ENCODE measurements around the gene SYTL1.

SYTL1 gene

GRCh38 chr1:27318596-27318995 lies 23.2 kb upstream of the SYTL1 start:
- no peak for ATAC-seq

GRCh38 chr1:27321813-27322568 lies 19.8 kb upstream of the SYTL1 start, which contains the start of gene TMEM222:
TSS of gene TMEM222 (plus strand) at chr1:27322163. CDS start at chr1:27322198, 35 bp downstream.
- peak; percentile 97 to 98 for ATAC-seq

GRCh38 chr1:27322569-27323240 lies 19.1 kb upstream of the SYTL1 start:
- ATAC-seq = no peak

- no peak for ATAC-seq
These were observed 16.5 kb upstream of the SYTL1 start for GRCh38 chr1:27325286-27325685.

- no peak for ATAC-seq
These were observed 13.9 kb upstream of the SYTL1 start for GRCh38 chr1:27327964-27328363.

- ATAC-seq = no peak
These were observed 11.0 kb upstream of the SYTL1 start for GRCh38 chr1:27330786-27331185.

- ATAC-seq = no peak
These were observed 10.4 kb upstream of the SYTL1 start for GRCh38 chr1:27331426-27331825.

- ATAC-seq = no peak
These were observed 9.9 kb upstream of the SYTL1 start for GRCh38 chr1:27331922-27332321.

GRCh38 chr1:27332536-27333281 lies 9.1 kb upstream of the SYTL1 start:
- ATAC-seq = peak; percentile 64 to 76

GRCh38 chr1:27333717-27334279 lies 8.0 kb upstream of the SYTL1 start:
- no peak for ATAC-seq

- ATAC-seq = no peak
These were observed 6.1 kb upstream of the SYTL1 start for GRCh38 chr1:27335506-27336422.

- no peak for ATAC-seq
These were observed 5.1 kb upstream of the SYTL1 start for GRCh38 chr1:27336756-27337155.

- ATAC-seq = no peak
These were observed 3.1 kb upstream of the SYTL1 start for GRCh38 chr1:27338751-27339150.

- no peak for ATAC-seq
These were observed 2.6 kb upstream of the SYTL1 start for GRCh38 chr1:27339213-27339612.

GRCh38 chr1:27342391-27342777 lies 562 bp downstream of the SYTL1 start:
- ATAC-seq = peak; percentile 74 to 75

- ATAC-seq = peak; percentile 57 to 62
These were observed 1.2 kb downstream of the SYTL1 start for GRCh38 chr1:27342778-27343638.

GRCh38 chr1:27343639-27344025 lies 1.8 kb downstream of the SYTL1 start:
- ATAC-seq = no peak

- no peak for ATAC-seq
These were observed 3.5 kb downstream of the SYTL1 start for GRCh38 chr1:27345272-27345671.

GRCh38 chr1:27346357-27346756 lies 4.5 kb downstream of the SYTL1 start:
- no peak for ATAC-seq

GRCh38 chr1:27346991-27347624 lies 5.3 kb downstream of the SYTL1 start:
- no peak for ATAC-seq

All from activated CD4-positive, CD25-positive, alpha-beta regulatory T cell treated with anti-CD3 and anti-CD28 coated beads, Interleukin-2, amount 50 U/mL, for 24 hours (primary cell).